ENCODE data around the gene S100PBP. TPM values are rescaled to one million over a fixed set of nuclear protein-coding genes. Genes with fewer than 3 reads are reported as not detected.

Gene S100PBP
- polyA plus RNA-seq, 3 donors: 6.6 to 17.4 (median 7.1) TPM

GRCh38 chr1:32877211-32878110 lies 60.0 kb downstream of the S100PBP start:
- no peaks in the 10 kb centered on the region for H3K9me3 ChIP-seq (replicated peaks in 1 of 2; ENCODE audit: control insufficient read depth in 1 of 2, insufficient read depth in 1 of 2, low read length in 2 of 2)
- H3K4me2 ChIP-seq (replicated peaks; ENCODE audit: extremely low read depth, low read length, poor library complexity, severe bottlenecking): no peak overlapping the region
- no peak overlapping the region for H3K4me3 ChIP-seq (replicated peaks in 1 of 3; ENCODE audit: low read depth in 2 of 3, low read length in 3 of 3)
- H3K27ac ChIP-seq (ENCODE audit: low read depth in 1 of 2, low read length in 2 of 2): no peak overlapping the region
- H3K27me3 Mint-ChIP-seq (ENCODE audit: low read depth in 3 of 3): peaks cover 22 to 45% (median 35%) of the 10 kb centered on the region in 3 donors
- H3K79me2 ChIP-seq (ENCODE audit: insufficient read depth, low read length): no peaks in the 10 kb centered on the region
- H3K27ac Mint-ChIP-seq: no peak overlapping the region
- no peak overlapping the region for H3K9ac ChIP-seq (ENCODE audit: insufficient read depth, low read length, poor library complexity, severe bottlenecking)
- no peaks in the 10 kb centered on the region for H3K36me3 ChIP-seq (replicated peaks in 1 of 2; ENCODE audit: control insufficient read depth in 1 of 2, insufficient read depth in 2 of 2, low read length in 2 of 2)
- H3K27me3 ChIP-seq (ENCODE audit: control insufficient read depth in 2 of 2, insufficient read depth in 2 of 2, low read length in 2 of 2): peaks cover 0 to 28% of the 10 kb centered on the region in 2 donors
- 93% methylated on average over 10 of the region's 13 CpGs for WGBS (ENCODE audit: insufficient coverage)
- no peak for TF ChIP-seq CTCF (IDR thresholded peaks at IDR 0.05)
- intact Hi-C loops (cut with micrococcal nuclease): loop anchor here (5.0 to 10.0 kb wide), 2 partner anchors 210 to 363 kb away; no protein-coding TSS in a partner anchor
- no peak overlapping the region for H2AFZ ChIP-seq (ENCODE audit: insufficient read depth, low read depth, low read length, poor library complexity, severe bottlenecking)
- H4K20me1 ChIP-seq (ENCODE audit: insufficient read depth, low read length): no peaks in the 10 kb centered on the region
- H3K4me3 Mint-ChIP-seq: peak overlapping the region in 1 of 2 donors; percentile 46
- H3K4me1 Mint-ChIP-seq: peaks cover 3% of the 10 kb centered on the region
- no peak for DNase-seq
- peaks cover 0 to 7% (median 0%) of the 10 kb centered on the region in 7 donors for H3K9me3 Mint-ChIP-seq
- no peaks in the 10 kb centered on the region for H3K36me3 Mint-ChIP-seq
- no peaks in the 10 kb centered on the region for H3K4me1 ChIP-seq (ENCODE audit: control insufficient read depth in 1 of 2, insufficient read depth in 2 of 2, low read length in 2 of 2)

DNA sequence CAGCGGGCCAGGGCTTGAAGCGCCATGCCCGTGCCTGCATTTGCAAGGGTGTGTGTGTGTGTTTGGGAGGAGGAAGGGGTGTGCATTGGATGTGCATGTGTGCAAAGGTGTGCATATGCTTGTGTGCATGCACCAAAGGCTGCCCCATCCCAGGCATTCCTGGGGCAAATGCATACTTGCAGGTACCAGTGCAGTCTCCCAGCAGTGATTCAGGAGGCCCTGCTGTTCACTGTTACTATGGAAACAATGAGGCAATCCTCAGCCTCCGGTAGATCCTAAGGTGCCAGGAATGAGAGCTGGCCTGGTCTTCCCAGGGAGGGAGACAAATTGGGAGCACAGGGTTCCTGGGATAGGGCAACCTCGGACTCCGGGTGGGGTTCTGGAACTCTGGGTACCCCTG lies 60.7 kb downstream of the S100PBP start:
- no peaks in the 10 kb centered on the region for H3K4me1 ChIP-seq (ENCODE audit: control insufficient read depth in 1 of 2, insufficient read depth in 2 of 2, low read length in 2 of 2)
- DNase-seq: no peak
- no peaks in the 10 kb centered on the region for H4K20me1 ChIP-seq (ENCODE audit: insufficient read depth, low read length)
- Mint-ChIP-seq H3K4me3 (no peak overlapping the region), H3K36me3 (no peaks in the 10 kb centered on the region), H3K27me3 (ENCODE audit: low read depth in 3 of 3) (peaks cover 23 to 40% (median 30%) of the 10 kb centered on the region in 3 donors), H3K27ac (no peak overlapping the region), H3K4me1 (peaks cover 3% of the 10 kb centered on the region), H3K9me3 (peaks cover 0 to 3% (median 0%) of the 10 kb centered on the region in 7 donors)
- 84% methylated on average over 6 of the region's 6 CpGs for WGBS (ENCODE audit: insufficient coverage)
- no peak for TF ChIP-seq CTCF (IDR thresholded peaks at IDR 0.05)
- H2AFZ ChIP-seq (ENCODE audit: insufficient read depth, low read depth, low read length, poor library complexity, severe bottlenecking): no peak overlapping the region
- intact Hi-C loops (cut with micrococcal nuclease): loop anchor here (5.0 to 10.0 kb wide), 2 partner anchors 209 to 363 kb away; no protein-coding TSS in a partner anchor
- H3K4me3 ChIP-seq (replicated peaks in 1 of 3; ENCODE audit: low read depth in 2 of 3, low read length in 3 of 3): no peak overlapping the region
- H3K9ac ChIP-seq (ENCODE audit: insufficient read depth, low read length, poor library complexity, severe bottlenecking): no peak overlapping the region
- no peaks in the 10 kb centered on the region for H3K36me3 ChIP-seq (replicated peaks in 1 of 2; ENCODE audit: control insufficient read depth in 1 of 2, insufficient read depth in 2 of 2, low read length in 2 of 2)
- H3K27ac ChIP-seq (ENCODE audit: low read depth in 1 of 2, low read length in 2 of 2): no peak overlapping the region
- H3K4me2 ChIP-seq (replicated peaks; ENCODE audit: extremely low read depth, low read length, poor library complexity, severe bottlenecking): no peak overlapping the region
- H3K27me3 ChIP-seq (ENCODE audit: control insufficient read depth in 2 of 2, insufficient read depth in 2 of 2, low read length in 2 of 2): peaks cover 0 to 24% of the 10 kb centered on the region in 2 donors
- no peaks in the 10 kb centered on the region for H3K79me2 ChIP-seq (ENCODE audit: insufficient read depth, low read length)
- no peaks in the 10 kb centered on the region for H3K9me3 ChIP-seq (replicated peaks in 1 of 2; ENCODE audit: control insufficient read depth in 1 of 2, insufficient read depth in 1 of 2, low read length in 2 of 2)
